ENCODE measurements around the gene MAD1L1.

Gene MAD1L1

DNA sequence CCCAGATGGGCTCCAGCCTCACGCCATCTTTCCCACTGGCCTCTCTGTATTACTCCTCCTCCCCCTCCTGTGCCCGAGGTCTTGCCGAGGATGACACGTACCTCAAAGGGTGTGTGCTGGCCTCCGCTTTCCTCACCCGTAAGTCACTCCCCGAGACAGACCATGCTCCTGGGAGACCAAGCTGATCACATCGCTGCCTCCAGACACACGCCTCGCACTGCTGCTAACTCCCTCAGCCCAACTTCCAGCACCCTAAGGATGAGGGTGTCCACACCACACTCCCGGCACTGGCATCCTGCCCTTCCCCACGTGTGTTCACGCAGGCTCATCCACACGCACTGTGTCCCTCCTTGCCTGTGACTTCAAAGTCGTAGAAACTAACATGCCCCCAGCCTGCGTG lies 24.0 kb downstream of the MAD1L1 start:
- no peak for DNase-seq (ENCODE audit: low read depth, low spot score)
- no peak overlapping the region for H3K4me3 ChIP-seq (ENCODE audit: low read length)

DNA sequence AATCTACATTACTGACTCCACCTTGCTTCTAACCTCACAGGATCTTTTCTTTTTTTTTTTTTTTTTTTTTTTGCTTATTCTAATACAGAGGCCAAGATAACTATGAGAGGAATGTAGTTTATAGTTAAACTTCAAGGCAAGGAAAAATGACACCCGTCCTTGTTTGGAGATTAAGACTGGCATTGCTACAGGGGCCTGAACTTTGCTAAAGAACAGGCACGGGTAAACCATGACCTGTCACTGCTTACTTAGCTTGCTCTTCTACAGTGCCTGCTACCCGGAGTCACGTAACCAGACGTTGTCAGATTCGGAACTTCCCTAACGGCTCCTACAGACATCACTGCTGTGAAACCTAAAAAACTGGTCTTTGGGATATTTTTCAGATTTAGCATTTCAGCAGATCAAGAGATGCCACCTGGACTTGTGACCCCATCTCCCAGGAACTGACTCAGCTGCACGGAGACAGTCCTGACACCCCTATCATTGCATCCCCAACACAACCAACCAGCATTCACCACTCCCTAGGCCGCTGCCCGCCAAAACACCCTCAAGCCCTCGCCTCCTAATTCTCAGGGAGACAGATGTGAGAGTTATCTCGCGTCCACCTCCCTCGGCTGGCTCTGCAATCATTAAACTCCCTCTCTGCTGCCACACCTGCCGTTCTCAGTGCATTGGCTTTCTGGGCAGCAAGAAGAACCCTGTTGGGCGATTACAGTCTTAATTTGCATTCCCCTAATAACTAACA lies 27.5 kb downstream of the MAD1L1 start:
- DNase-seq (ENCODE audit: low read depth, low spot score) = no peak
- H3K4me3 ChIP-seq (ENCODE audit: low read length) = no peak overlapping the region

DNA sequence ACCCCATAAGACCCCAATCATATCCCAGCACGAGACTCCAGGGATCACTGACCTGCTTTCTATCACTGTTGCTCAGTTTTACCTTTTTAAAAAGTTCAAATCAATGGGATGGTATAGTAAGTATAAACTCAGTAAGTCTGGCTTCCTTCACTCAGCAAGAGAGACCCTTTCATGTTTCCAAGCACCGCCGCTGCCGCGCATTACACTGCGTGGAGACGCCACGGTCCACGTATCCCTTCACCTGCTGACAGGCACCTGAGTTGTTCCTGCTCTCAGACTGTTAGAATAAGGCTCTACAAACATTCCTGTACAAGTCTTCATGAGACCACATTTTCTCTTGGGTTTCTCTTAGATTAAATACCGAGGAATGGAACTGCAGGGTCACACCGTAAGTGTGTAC lies 28.3 kb downstream of the MAD1L1 start:
- DNase-seq (ENCODE audit: low read depth, low spot score) = no peak
- H3K4me3 ChIP-seq (ENCODE audit: low read length) = no peak overlapping the region

DNA sequence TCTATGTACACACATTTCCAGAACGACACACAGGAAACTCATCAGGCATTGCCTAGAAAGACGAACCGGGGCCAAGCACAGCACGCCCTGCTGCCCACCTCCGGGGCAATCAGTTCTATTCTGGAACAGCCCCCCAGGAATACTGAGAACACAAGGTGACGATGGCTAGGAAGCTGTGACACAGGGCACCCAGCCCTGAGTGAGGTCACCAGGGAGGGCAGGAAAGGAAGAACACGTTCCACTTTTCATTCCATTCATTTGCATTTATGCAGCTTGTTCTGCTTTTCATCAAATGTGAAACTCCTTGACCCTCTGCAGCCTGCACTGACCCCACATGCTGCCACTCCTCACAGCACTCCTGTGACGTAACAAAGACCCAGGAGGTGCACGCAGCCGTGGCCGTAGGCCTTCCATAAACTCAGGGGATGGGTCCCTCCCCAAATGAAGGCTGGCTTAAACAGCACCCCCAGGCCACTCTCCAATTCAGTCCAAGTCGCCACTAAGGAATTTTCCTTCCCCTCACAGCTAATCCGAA lies 28.9 kb downstream of the MAD1L1 start:
- H3K4me3 ChIP-seq (ENCODE audit: low read length) = no peak overlapping the region
- no peak for DNase-seq (ENCODE audit: low read depth, low spot score)

DNA sequence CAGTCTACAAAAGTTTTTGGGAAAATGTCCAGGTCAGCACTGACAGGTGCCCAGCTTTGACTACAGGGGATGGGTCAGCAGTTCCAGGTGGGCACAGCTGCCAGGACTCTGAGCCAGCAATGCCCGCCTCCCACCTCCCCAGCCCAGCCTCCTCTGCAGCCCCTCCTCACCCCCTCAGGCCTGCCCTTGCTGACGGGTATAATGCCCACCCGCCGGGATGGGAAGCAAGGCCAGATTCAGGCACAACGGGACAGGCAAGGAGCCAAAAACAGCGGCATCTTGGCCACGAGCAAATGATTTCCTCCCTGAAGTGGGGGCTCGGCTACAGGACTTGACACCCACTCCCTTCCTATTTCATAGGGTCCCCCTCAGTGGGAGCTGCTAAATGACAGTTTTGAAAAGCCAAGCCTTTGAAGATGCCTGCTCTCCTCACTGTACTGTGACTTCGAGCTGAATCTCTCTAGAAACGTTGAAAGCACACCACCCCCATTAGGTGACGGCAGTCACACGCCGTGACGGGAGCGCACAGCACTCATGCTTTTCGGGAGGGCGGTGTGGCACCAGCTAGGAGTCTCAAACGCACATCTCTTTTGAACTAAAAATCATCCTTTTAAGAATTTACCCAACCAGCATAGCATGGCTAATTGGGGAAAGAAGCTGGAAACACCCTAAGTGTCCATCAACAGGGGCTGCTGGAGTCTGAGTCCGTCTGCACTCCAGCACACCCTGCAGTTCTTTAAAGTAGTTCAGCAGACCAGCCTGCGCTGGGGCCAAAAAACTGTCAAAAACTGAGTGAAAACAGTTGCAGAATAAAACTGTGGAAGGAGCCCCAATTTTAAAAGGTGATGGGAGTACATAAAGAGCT lies 29.6 kb downstream of the MAD1L1 start:
- H3K4me3 ChIP-seq (ENCODE audit: low read length) = no peak overlapping the region
- DNase-seq (ENCODE audit: low read depth, low spot score) = no peak

DNA sequence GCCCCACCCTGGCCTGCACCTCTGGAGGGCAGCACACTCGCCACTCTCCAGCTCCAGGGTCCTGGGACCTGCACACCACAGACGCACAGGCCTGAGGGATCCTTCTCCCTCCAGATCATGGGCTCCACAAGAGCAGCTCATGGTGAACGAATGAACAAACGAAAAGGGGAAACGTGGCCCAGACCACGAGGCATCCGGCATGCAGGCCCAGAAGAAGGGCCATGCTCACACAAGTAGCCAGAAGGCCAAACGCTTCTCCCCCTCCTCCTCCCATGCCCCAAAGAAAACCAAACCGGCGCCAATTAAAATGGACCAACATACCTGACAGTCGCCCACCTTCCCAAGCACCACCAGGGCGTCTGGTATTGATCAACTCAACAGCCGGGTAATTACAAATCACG lies 30.4 kb downstream of the MAD1L1 start:
- no peak overlapping the region for H3K4me3 ChIP-seq (ENCODE audit: low read length)
- DNase-seq (ENCODE audit: low read depth, low spot score) = no peak

DNA sequence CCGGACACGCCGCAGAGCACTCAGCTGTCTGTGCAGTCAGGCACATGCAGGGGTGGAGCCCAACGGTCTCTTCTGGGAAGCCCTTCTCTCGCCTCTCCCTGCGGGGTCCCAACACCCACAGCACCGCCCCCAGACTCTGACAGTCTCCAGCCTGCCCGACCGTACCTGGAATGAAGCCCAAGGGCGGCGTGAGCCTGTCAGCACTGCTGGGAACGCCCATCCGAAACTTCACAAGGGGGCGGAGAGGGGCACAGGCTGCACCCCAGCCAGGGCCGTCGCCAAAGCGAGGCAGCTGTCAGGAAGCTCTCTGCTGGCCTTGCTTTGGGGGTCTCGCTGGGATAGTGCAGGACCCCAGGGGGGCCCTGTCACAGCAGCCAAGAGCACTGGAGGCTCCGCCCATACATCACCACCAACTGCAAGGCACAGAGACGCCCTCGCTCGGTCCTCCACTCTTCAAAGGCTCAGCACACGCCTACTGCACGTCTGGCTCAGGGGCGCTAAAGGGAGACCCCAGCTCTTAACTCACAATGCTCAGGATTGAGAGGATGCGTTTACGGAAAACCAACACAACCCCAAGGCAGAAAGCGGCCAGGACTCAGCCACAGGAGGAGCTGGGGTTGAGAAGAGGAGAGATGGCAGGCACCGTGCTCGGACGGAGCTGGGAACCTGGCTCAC lies 30.9 kb downstream of the MAD1L1 start:
- DNase-seq (ENCODE audit: low read depth, low spot score) = no peak

DNA sequence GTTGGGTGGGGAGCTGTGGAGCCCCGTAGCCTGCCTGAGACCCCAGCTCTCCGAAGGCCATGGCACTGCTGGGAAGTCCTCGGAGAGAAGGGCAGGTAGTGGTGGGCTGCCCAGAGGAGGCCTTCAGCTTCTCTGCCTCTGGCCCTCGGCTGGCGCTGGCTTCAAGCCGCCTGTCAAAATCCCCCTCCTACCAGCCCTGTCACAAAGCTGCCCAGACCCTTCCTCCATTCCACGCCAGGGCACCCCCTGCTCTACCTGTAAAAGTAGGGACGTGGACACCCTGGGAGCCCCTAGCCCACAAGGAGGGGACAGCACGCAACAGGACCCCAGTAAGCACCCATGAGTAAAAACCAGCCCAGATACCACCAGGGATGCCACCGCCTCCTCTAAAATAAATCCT lies 31.6 kb downstream of the MAD1L1 start:
- no peak for DNase-seq (ENCODE audit: low read depth, low spot score)
- no peak overlapping the region for H3K4me3 ChIP-seq (ENCODE audit: low read length)

More for the DNA sequence above, 30.9 kb downstream of the MAD1L1 start:
- H3K4me3 ChIP-seq (ENCODE audit: low read length) = no peak overlapping the region

DNA sequence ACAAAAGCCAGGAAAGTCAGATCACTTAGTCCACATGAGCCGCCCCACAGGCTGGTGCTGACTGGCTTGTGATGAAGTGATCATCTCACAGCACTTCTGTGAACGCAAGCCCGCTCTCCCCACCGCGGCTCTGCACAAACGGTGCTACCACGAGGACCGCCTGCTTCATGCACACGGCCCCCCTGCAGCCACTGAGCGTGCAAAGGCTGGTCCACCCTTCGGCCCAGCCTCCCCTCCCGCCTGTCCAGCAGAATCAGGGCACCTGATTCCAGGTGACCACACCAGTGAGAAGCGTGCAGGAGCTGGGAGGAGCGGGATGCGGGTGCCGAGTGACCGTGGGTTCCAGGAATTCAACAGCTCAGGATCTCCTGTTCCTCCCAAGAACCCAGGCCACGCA lies 32.2 kb downstream of the MAD1L1 start:
- no peak for DNase-seq (ENCODE audit: low read depth, low spot score)
- H3K4me3 ChIP-seq (ENCODE audit: low read length) = no peak overlapping the region

DNA sequence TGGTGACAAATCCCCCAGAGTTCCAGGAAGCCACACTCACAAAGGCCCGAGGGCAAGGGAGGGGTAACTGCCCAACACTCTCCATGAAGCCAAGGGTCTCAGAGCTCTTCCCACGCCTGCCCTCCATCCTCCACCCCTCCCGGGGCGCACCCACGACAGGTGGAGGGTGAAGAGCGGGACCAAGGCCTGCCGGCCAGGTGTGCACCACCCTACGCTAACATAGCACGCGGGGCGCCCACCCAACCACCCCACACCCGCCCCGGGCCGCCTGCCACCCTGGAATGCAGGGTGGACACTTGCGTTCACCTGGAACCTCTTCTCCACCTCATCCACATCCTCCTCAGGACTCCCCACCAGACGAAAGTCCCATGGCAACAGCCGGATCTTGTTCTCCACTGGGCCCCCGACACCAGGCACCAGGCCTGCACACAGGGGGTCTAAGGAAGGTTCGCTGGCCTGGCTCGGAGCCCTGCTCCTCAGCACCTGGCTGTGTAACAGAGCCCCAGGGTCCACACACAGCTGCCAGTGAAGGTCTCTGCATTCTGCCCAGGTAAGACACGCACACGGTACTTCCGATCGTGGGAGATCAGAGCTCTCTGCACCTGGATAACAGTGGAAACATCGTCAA lies 32.7 kb downstream of the MAD1L1 start:
- H3K4me3 ChIP-seq (ENCODE audit: low read length) = no peak overlapping the region
- DNase-seq (ENCODE audit: low read depth, low spot score) = no peak

DNA sequence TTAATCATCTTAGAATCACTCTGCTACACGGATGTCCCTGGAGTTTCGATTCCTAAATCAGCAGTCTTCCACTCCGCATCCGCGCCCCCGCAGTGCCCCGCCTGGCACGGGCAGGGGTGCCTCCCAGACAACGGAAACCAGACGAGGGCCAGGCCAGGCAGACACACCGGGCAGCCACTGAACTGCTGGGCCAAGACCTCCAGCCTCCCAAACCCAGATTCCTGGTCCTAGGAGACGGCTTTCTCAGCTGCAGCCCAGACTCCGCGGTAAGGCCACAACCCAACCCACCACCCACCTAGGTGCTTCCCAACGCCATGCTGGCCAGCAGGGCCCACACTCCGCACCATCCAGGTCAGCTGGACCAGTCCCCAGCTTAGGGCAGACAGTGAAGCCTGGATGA lies 33.2 kb downstream of the MAD1L1 start:
- DNase-seq (ENCODE audit: low read depth, low spot score) = no peak
- H3K4me3 ChIP-seq (ENCODE audit: low read length) = no peak overlapping the region

DNA sequence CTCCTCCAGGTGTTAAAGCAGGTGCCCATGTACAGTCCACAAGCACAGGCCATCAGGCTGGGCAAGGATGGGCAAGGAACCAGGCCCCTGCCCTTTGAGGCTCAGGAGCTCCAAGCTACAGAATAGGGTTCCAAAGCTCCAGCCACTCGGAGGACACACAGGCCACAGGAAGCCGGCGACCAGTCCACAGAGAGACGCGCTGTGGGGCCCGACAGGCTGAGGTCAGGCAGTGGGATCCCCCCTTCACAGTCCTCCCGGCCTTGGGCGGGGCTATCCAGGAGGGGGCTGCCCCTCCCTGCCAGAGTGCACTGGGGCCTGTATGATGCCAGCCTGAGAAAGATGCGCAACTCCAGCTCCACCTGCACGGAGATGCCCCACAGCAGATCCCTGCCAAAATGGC lies 34.0 kb downstream of the MAD1L1 start:
- H3K4me3 ChIP-seq (ENCODE audit: low read length) = no peak overlapping the region
- DNase-seq (ENCODE audit: low read depth, low spot score) = no peak

DNA sequence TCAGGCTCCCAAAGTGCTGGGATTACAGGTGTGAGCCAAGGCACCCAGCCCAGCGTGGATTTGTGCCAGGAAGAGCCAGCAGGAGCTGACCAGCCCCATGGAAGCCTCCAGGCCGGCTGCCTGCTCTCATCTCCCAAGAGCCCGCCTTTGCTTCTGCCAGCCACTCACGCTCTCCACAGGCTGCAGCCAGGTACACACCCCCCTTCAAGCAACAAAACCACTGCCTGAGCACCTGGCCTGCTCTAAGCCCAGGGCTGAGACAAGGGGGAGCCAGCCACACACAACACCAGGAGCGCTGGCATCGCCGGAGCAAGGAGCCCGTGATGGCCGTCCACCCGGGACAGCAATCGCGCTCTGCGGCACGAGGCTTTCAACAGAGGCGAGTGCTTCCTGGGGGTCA lies 34.5 kb downstream of the MAD1L1 start:
- DNase-seq (ENCODE audit: low read depth, low spot score) = no peak
- no peak overlapping the region for H3K4me3 ChIP-seq (ENCODE audit: low read length)

DNA sequence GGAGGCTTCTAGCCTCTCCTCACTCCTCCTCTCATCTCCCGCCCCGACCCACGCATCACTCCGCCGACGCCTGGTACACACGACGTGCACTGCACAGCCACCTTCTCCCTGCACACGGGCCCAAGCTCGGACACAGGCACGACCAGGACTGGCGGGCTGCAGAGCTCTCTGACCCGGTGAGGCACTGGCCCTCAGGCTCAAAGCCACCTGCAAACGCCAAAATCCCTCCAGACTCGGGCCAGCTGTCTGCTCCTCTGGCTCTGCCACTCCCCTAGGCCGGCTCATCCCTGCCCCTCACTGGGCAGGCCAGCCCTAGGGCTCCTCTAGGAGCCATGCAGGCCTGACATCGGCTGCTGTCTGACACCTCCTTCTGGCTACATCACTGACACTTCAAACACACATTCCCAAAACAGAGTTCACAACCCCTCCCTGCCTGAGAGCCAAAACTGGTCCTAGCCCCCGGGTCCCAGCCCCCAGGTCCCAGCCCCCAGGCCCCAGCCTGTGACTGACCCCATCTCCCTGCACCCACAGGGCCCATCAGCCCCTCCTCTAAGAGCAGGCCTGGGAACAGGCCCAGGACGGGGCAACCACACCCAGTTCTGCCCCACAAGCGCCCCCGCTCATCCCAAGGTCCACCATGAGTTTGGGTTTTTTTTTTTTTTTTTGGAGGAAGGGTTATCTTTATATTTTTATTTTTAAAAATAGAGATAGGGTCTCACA lies 35.1 kb downstream of the MAD1L1 start:
- no peak for DNase-seq (ENCODE audit: low read depth, low spot score)
- H3K4me3 ChIP-seq (ENCODE audit: low read length) = no peak overlapping the region

DNA sequence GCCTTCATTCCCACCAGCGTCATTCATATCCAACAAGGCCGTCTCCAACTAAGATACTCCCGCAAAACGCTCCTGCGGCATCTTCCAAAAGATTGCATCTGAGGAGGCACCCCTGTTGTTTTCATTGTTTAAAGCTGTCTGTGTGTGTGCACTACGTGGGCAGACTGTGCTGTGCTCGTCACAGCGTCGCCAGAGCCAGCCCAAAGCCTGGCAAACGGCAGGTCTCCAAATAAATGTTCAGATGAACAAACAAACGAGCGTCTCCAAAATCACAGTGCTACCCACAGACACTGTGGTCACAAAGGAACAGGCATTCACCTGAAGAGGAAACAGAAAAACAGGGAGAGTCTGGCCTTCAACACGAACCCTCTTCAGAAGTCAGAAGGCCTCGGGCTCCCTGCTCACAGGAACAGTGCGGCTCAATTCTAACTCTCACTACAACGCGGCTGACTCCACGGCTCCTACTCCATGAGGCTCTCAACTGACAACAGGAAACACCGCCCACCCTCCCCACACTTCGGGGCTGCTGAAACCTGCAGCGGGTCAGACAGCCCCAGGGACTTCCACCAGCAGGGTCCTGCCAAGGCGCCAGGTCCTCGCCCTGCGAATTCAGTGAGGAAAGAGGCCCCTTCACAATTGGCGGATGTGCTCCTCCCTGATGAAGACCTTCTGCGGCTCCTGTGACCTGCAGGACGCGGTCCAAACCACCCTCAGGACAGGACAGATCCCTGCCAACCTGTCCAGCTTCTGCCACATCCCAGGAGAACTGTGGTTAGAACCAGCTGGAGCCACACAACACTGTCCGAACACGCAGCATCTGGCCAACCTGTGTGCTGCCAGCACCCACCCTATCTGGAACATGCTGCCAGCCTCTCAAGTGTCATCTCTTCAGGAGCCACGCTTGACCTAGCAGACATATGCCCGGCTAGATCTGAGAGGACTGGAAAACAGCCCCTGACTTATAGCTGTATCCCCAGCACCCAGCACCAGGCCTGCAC lies 36.1 kb downstream of the MAD1L1 start:
- DNase-seq (ENCODE audit: low read depth, low spot score) = no peak
- H3K4me3 ChIP-seq (ENCODE audit: low read length) = no peak overlapping the region

DNA sequence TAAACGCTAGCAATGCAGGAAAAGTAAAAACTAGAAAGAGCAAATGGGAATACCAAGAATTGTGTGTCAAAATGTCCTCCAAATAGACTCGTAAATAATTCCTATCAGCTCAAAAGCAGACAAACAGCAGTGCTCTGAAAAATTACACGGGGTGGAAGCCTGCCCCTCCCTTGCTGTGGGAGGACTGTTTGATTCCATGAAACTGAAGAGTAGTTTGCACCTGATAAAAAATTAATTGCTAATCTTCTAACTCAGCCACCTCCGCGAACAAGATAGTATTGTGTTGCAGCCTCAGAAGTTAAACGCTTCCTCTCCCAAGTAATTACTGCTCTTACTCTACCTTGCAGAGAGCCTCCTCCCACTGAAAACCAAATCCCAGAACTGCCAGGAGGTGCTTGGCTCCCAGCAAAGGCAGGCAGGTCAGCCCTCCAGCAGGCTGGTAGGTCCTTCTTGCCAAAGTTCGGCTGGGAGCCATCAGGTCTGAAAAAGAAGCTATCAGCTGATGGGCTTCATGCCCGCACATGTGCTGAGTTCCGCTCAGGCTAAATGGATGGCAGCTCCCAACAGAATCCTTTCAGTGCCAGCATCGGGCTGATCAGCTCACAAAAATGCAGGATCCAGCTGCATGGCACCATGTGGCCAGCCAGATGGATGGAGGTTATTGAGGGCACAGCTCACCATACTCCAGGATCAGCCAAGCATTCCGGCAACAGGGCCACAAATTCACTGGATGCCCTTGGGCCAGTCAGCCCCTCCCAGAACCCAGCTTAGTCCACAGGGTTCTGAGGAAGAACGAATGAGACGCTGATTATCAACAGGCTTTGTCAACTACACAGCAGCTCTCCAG lies 37.1 kb downstream of the MAD1L1 start:
- H3K4me3 ChIP-seq (ENCODE audit: low read length) = no peak overlapping the region
- DNase-seq (ENCODE audit: low read depth, low spot score) = no peak
